Gastrocnemius medialis (tissue), 4 donors: ENCODE measurements around the gene C16orf87. TPM values are rescaled to one million over a fixed set of nuclear protein-coding genes. Genes with fewer than 3 reads are reported as not detected.
A peak's percentile ranks its signal among the peaks of the same experiment; 100 is the strongest.

Source experiments
- ATAC-seq, 2 donors: fragments of 150-250 bp; one replicate each; pipeline ENCODE4 v1.9.1; 2016
- DNase-seq, 2 donors: peaks; one replicate each; pipeline ENCODE4 v3.0.0-alpha.2; 2019
- H3K27ac ChIP-seq, 4 donors: fragments of 200-600 bp; sonication (generic); 1 replicate in 1 of 4; 2 replicates in 3 of 4; pipeline ENCODE4 v1.5.1; 2016 to 2018; ENCODE audit warnings: mild to moderate bottlenecking in 2 of 4, moderate library complexity in 1 of 4
- H3K27me3 ChIP-seq, 3 donors: fragments of 200-600 bp; sonication (generic) in 2 of 3; 1 replicate in 1 of 3; 2 replicates in 2 of 3; pipeline versions ENCODE4 v1.5.1 to v1.6.0; 2016 to 2019; ENCODE audit warnings: mild to moderate bottlenecking in 1 of 3, moderate library complexity in 1 of 3
- H3K36me3 ChIP-seq, 2 donors: fragments of 200-600 bp; sonication (generic) in 1 of 2; one replicate each; pipeline ENCODE4 v1.5.1; 2017 to 2018
- H3K4me1 ChIP-seq, 2 donors: fragments of 200-600 bp; sonication (generic) in 1 of 2; one replicate each; pipeline ENCODE4 v1.5.1; 2016 to 2017; ENCODE audit warnings: mild to moderate bottlenecking in 2 of 2
- H3K4me3 ChIP-seq, 4 donors: fragments of 200-600 bp; sonication (generic) in 3 of 4; 1 replicate in 1 of 4; 2 replicates in 3 of 4; pipeline ENCODE4 v1.5.1; 2016 to 2019; ENCODE audit warnings: mild to moderate bottlenecking in 2 of 4
- H3K9me3 ChIP-seq, 3 donors: fragments of 200-600 bp; sonication (generic) in 2 of 3; 1 replicate in 1 of 3; 2 replicates in 2 of 3; pipeline ENCODE4 v1.5.1; 2016 to 2019
- POLR2A ChIP-seq, 2 donors: fragments of 450-650 bp; IDR thresholded peaks; one replicate each; pipeline ENCODE4 v1.6.1; 2017; ENCODE audit warnings: antibody characterized with exemption in 2 of 2, mild to moderate bottlenecking in 2 of 2, moderate library complexity in 2 of 2
- in situ Hi-C, 4 donors: fragments of 200-750 bp; cut with MboI; loops; one replicate each; pipeline versions ENCODE4 v1.15.0 to v1.8.0; 2017; ENCODE audit warnings: low sequenced_read_pairs in 4 of 4
- intact Hi-C: fragments of 100-400 bp; cut with DNase I; formaldehyde crosslinking; loops from one replicate; pipeline ENCODE4 v1.15.1; 2023; ENCODE audit warnings: low total_unique reads
- total RNA-seq, 4 donors: library from RNA; depleted of rRNA; stranded (reverse); fragments of >200 nt; gene quantifications; one replicate each; pipeline versions ENCODE4 v1.1.0 to v1.2.3, GENCODE V29; 2016
- TF ChIP-seq, protein P1 (sequence below), 5 experiments: fragments of 450-650 bp in 3 of 5; fragments of 200-600 bp in 2 of 5; sonication (generic) in 2 of 5; IDR thresholded peaks in 4 of 5; conservative IDR thresholded peaks in 1 of 5; 1 replicate in 4 of 5; 2 replicates in 1 of 5; pipeline ENCODE4 v1.5.1; 2016 to 2019; ENCODE audit warnings: antibody characterized with exemption in 5 of 5, mild to moderate bottlenecking in 3 of 5, moderate library complexity in 3 of 5

C16orf87 gene
- total RNA-seq, 4 donors from 2014 or later = 13.5 to 22.4 (median 20.3) TPM

- no peak for TF ChIP-seq POLR2A (IDR thresholded peaks at IDR 0.05)
- TF ChIP-seq, protein P1, sequence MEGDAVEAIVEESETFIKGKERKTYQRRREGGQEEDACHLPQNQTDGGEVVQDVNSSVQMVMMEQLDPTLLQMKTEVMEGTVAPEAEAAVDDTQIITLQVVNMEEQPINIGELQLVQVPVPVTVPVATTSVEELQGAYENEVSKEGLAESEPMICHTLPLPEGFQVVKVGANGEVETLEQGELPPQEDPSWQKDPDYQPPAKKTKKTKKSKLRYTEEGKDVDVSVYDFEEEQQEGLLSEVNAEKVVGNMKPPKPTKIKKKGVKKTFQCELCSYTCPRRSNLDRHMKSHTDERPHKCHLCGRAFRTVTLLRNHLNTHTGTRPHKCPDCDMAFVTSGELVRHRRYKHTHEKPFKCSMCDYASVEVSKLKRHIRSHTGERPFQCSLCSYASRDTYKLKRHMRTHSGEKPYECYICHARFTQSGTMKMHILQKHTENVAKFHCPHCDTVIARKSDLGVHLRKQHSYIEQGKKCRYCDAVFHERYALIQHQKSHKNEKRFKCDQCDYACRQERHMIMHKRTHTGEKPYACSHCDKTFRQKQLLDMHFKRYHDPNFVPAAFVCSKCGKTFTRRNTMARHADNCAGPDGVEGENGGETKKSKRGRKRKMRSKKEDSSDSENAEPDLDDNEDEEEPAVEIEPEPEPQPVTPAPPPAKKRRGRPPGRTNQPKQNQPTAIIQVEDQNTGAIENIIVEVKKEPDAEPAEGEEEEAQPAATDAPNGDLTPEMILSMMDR (IDR thresholded peaks at IDR 0.05 in 4 of 5, conservative IDR thresholded peaks at IDR 0.05 in 1 of 5) = no peak
- intact Hi-C loops (loop anchor here (2.0 kb wide), 1 partner anchor 50 kb away; no protein-coding TSS in a partner anchor), in situ Hi-C loops (no loop called here)
- DNase-seq = peak; percentile 61 to 80
- H3K4me3 ChIP-seq = peak overlapping the region; percentile 23 to 44 (median 33)
- peak; percentile 55 to 85 for ATAC-seq
- H3K36me3 ChIP-seq = no peaks in the 10 kb centered on the region
- no peaks in the 10 kb centered on the region for H3K27me3 ChIP-seq
- H3K27ac ChIP-seq = peak overlapping the region; percentile 78 to 93 (median 90)
- no peaks in the 10 kb centered on the region for H3K9me3 ChIP-seq
- H3K4me1 ChIP-seq = peaks cover 19 to 25% of the 10 kb centered on the region in 2 donors
These were observed 67.8 kb downstream of the C16orf87 start for GRCh38 chr16:46763147-46763546.

GRCh38 chr16:46762583-46762982, 68.4 kb downstream of the C16orf87 start:
- Histone ChIP-seq H3K27ac (peak overlapping the region; percentile 78 to 93 (median 90)), H3K4me1 (peaks cover 22 to 31% of the 10 kb centered on the region in 2 donors), H3K9me3 (no peaks in the 10 kb centered on the region), H3K27me3 (no peaks in the 10 kb centered on the region), H3K4me3 (peak overlapping the region in 3 of 4 donors; percentile 23 to 44 (median 30)), H3K36me3 (no peaks in the 10 kb centered on the region)
- ATAC-seq (peak in 1 of 2 donors; percentile 36), DNase-seq (no peak)
- in situ Hi-C loops = no loop called here
- intact Hi-C loops = loop anchor here (2.0 kb wide), 1 partner anchor 50 kb away; no protein-coding TSS in a partner anchor
- TF ChIP-seq, protein P1 (IDR thresholded peaks at IDR 0.05 in 4 of 5, conservative IDR thresholded peaks at IDR 0.05 in 1 of 5) = no peak
- TF ChIP-seq POLR2A (IDR thresholded peaks at IDR 0.05) = no peak

DNA sequence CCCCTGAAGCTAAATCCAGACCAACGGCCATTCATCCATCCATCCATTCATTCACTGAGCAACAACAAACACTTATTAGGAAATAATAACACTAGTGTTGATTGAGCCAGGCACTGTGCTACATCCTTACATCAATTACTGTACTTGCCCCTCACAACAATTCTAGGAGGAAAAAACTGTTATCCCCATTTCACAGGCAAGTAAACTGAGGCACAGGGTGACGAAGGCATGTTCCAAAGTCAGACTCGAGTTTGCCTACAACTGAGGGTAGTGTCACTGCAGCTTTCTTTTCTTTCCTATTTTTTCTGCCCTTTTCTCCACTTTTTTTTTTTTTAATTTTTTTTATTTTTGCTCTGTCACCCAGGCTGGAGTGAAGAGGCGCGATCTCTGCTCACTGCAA, 71.7 kb downstream of the C16orf87 start:
- H3K4me3 ChIP-seq = no peak overlapping the region
- no peak for ATAC-seq
- H3K9me3 ChIP-seq = no peaks in the 10 kb centered on the region
- H3K36me3 ChIP-seq = no peaks in the 10 kb centered on the region
- H3K27me3 ChIP-seq = no peaks in the 10 kb centered on the region
- H3K4me1 ChIP-seq = peaks cover 38 to 48% of the 10 kb centered on the region in 2 donors
- no peak for TF ChIP-seq POLR2A (IDR thresholded peaks at IDR 0.05)
- TF ChIP-seq, protein P1 (IDR thresholded peaks at IDR 0.05 in 4 of 5, conservative IDR thresholded peaks at IDR 0.05 in 1 of 5) = no peak
- no peak for DNase-seq
- H3K27ac ChIP-seq = peak overlapping the region; percentile 78 to 93 (median 90)
- in situ Hi-C loops = no loop called here
- intact Hi-C loops = loop anchor here (10.0 kb wide), 1 partner anchor 135 kb away; no protein-coding TSS in a partner anchor

- peaks cover 29 to 39% of the 10 kb centered on the region in 2 donors for H3K4me1 ChIP-seq
- H3K4me3 ChIP-seq = peak overlapping the region; percentile 37 to 53 (median 42)
- in situ Hi-C loops (no loop called here), intact Hi-C loops (loop anchor here (10.0 kb wide), 1 partner anchor 137 kb away; no protein-coding TSS in a partner anchor)
- ATAC-seq (peak; percentile 82 to 86), DNase-seq (peak; percentile 86 to 89)
- TF ChIP-seq, protein P1 (IDR thresholded peaks at IDR 0.05 in 4 of 5, conservative IDR thresholded peaks at IDR 0.05 in 1 of 5) = peak in 1 of 5 experiments; percentile 17
- no peak for TF ChIP-seq POLR2A (IDR thresholded peaks at IDR 0.05)
- H3K9me3 ChIP-seq = no peaks in the 10 kb centered on the region
- no peaks in the 10 kb centered on the region for H3K27me3 ChIP-seq
- H3K27ac ChIP-seq = peak overlapping the region; percentile 78 to 93 (median 90)
- H3K36me3 ChIP-seq = no peaks in the 10 kb centered on the region
These were observed 73.5 kb downstream of the C16orf87 start for GRCh38 chr16:46757339-46758050.
